ENCODE results near the gene PRKN. TPM values are rescaled to one million over a fixed set of nuclear protein-coding genes. Genes with fewer than 3 reads are reported as not detected.

The PRKN gene
- total RNA-seq, 1 donor from 2014 or later: 7.0 TPM

- peak overlapping the region; percentile 23 for H3K27ac Mint-ChIP-seq (ENCODE audit: unreplicated experiment)
- peaks cover 4% of the 10 kb centered on the region for H3K9me3 Mint-ChIP-seq (ENCODE audit: unreplicated experiment)
- H3K4me3 Mint-ChIP-seq (ENCODE audit: unreplicated experiment): no peak overlapping the region
- TF ChIP-seq CTCF (IDR thresholded peaks at IDR 0.05; ENCODE audit: partially characterized antibody, unreplicated experiment): no peak
- peaks cover 1% of the 10 kb centered on the region for H3K27me3 Mint-ChIP-seq (ENCODE audit: unreplicated experiment)
- peak; percentile 30 for DNase-seq
- peaks cover 8% of the 10 kb centered on the region for H3K4me1 Mint-ChIP-seq (ENCODE audit: low read depth, unreplicated experiment)
- peaks cover 5% of the 10 kb centered on the region for H3K36me3 Mint-ChIP-seq (ENCODE audit: unreplicated experiment)
Measured at GRCh38 chr6:161444464-161444863, 1283.1 kb downstream of the PRKN start.

GRCh38 chr6:161443848-161444247 is 1283.7 kb downstream of the PRKN start:
- DNase-seq: peak; percentile 49
- peaks cover 8% of the 10 kb centered on the region for H3K4me1 Mint-ChIP-seq (ENCODE audit: low read depth, unreplicated experiment)
- no peak for TF ChIP-seq CTCF (IDR thresholded peaks at IDR 0.05; ENCODE audit: partially characterized antibody, unreplicated experiment)
- no peak overlapping the region for H3K4me3 Mint-ChIP-seq (ENCODE audit: unreplicated experiment)
- peaks cover 1% of the 10 kb centered on the region for H3K27me3 Mint-ChIP-seq (ENCODE audit: unreplicated experiment)
- H3K36me3 Mint-ChIP-seq (ENCODE audit: unreplicated experiment): peaks cover 5% of the 10 kb centered on the region
- H3K9me3 Mint-ChIP-seq (ENCODE audit: unreplicated experiment): peaks cover 4% of the 10 kb centered on the region
- peak overlapping the region; percentile 68 for H3K27ac Mint-ChIP-seq (ENCODE audit: unreplicated experiment)

GRCh38 chr6:161442420-161442819 is 1285.1 kb downstream of the PRKN start:
- peaks cover 1% of the 10 kb centered on the region for H3K27me3 Mint-ChIP-seq (ENCODE audit: unreplicated experiment)
- TF ChIP-seq CTCF (IDR thresholded peaks at IDR 0.05; ENCODE audit: partially characterized antibody, unreplicated experiment): no peak
- H3K9me3 Mint-ChIP-seq (ENCODE audit: unreplicated experiment): peaks cover 4% of the 10 kb centered on the region
- H3K27ac Mint-ChIP-seq (ENCODE audit: unreplicated experiment): no peak overlapping the region
- H3K36me3 Mint-ChIP-seq (ENCODE audit: unreplicated experiment): peaks cover 5% of the 10 kb centered on the region
- no peak overlapping the region for H3K4me3 Mint-ChIP-seq (ENCODE audit: unreplicated experiment)
- DNase-seq: no peak
- H3K4me1 Mint-ChIP-seq (ENCODE audit: low read depth, unreplicated experiment): peaks cover 8% of the 10 kb centered on the region

- H3K27ac Mint-ChIP-seq (ENCODE audit: unreplicated experiment): no peak overlapping the region
- no peak overlapping the region for H3K4me3 Mint-ChIP-seq (ENCODE audit: unreplicated experiment)
- peaks cover 8% of the 10 kb centered on the region for H3K4me1 Mint-ChIP-seq (ENCODE audit: low read depth, unreplicated experiment)
- no peak for TF ChIP-seq CTCF (IDR thresholded peaks at IDR 0.05; ENCODE audit: partially characterized antibody, unreplicated experiment)
- H3K27me3 Mint-ChIP-seq (ENCODE audit: unreplicated experiment): peaks cover 1% of the 10 kb centered on the region
- DNase-seq: no peak
- peaks cover 5% of the 10 kb centered on the region for H3K36me3 Mint-ChIP-seq (ENCODE audit: unreplicated experiment)
- peaks cover 4% of the 10 kb centered on the region for H3K9me3 Mint-ChIP-seq (ENCODE audit: unreplicated experiment)
Measured at GRCh38 chr6:161440299-161440698, 1287.3 kb downstream of the PRKN start.

GRCh38 chr6:161439093-161439492 is 1288.5 kb downstream of the PRKN start:
- no peak for TF ChIP-seq CTCF (IDR thresholded peaks at IDR 0.05; ENCODE audit: partially characterized antibody, unreplicated experiment)
- peaks cover 2% of the 10 kb centered on the region for H3K9me3 Mint-ChIP-seq (ENCODE audit: unreplicated experiment)
- peaks cover 5% of the 10 kb centered on the region for H3K4me1 Mint-ChIP-seq (ENCODE audit: low read depth, unreplicated experiment)
- H3K4me3 Mint-ChIP-seq (ENCODE audit: unreplicated experiment): no peak overlapping the region
- no peak for DNase-seq
- H3K27ac Mint-ChIP-seq (ENCODE audit: unreplicated experiment): no peak overlapping the region
- peaks cover 1% of the 10 kb centered on the region for H3K27me3 Mint-ChIP-seq (ENCODE audit: unreplicated experiment)
- H3K36me3 Mint-ChIP-seq (ENCODE audit: unreplicated experiment): peaks cover 5% of the 10 kb centered on the region
